Common myeloid progenitor, CD34-positive (primary cell): ENCODE data around the gene RALB.

Source experiments
- CTCF ChIA-PET: fragments of 350-600 bp; sonication (Branson Sonifier 250); formaldehyde crosslinking; loops from one replicate; lab custom pipeline; 2021; ENCODE audit warnings: antibody characterized with exemption; lab: Charles Lee
- POLR2A ChIA-PET: fragments of 350-600 bp; sonication (Branson Sonifier 250); formaldehyde crosslinking; loops from one replicate; lab custom pipeline; 2021; ENCODE audit warnings: antibody characterized with exemption; lab: Charles Lee
- DNase-seq, 3 donors: peaks; one replicate each; pipeline versions ENCODE4 v3.0.0 to v3.0.0-alpha.2; 2013
- H3K27ac ChIP-seq, 2 experiments: 1 replicate in 1 of 2; 2 replicates in 1 of 2; pipeline ENCODE4 v1.7.0; 2013; ENCODE audit warnings: inconsistent platforms in 2 of 2, low read length in 2 of 2, mild to moderate bottlenecking in 2 of 2, low read depth in 1 of 2, moderate library complexity in 1 of 2; ENCODE audit not compliant: severe bottlenecking in 2 of 2, insufficient read depth in 1 of 2, poor library complexity in 1 of 2
- H3K27me3 ChIP-seq, 5 experiments: replicated peaks in 2 of 5; 1 replicate in 3 of 5; 2 replicates in 2 of 5; pipeline versions ENCODE4 v1.6.1 to v1.7.0; 2013; ENCODE audit warnings: low read length in 4 of 5, mild to moderate bottlenecking in 2 of 5, moderate library complexity in 2 of 5, inconsistent platforms in 1 of 5; ENCODE audit not compliant: insufficient read depth in 5 of 5, control insufficient read depth in 4 of 5
- H3K36me3 ChIP-seq, 4 experiments: 1 replicate in 2 of 4; 2 replicates in 2 of 4; pipeline versions ENCODE4 v1.6.1 to v1.7.0; 2013; ENCODE audit warnings: low read length in 3 of 4, control low read depth in 1 of 4, mild to moderate bottlenecking in 1 of 4; ENCODE audit not compliant: control insufficient read depth in 4 of 4, insufficient read depth in 4 of 4
- H3K4me1 ChIP-seq, 4 experiments: 1 replicate in 3 of 4; 2 replicates in 1 of 4; pipeline versions ENCODE4 v1.6.1 to v1.7.1; 2013; ENCODE audit warnings: low read length in 3 of 4, mild to moderate bottlenecking in 3 of 4, control low read depth in 1 of 4, inconsistent platforms in 1 of 4, moderate library complexity in 1 of 4; ENCODE audit not compliant: control insufficient read depth in 4 of 4, insufficient read depth in 4 of 4; ENCODE audit errors: control extremely low read depth in 1 of 4
- H3K4me3 ChIP-seq, 7 experiments: 1 replicate in 4 of 7; 2 replicates in 3 of 7; pipeline versions ENCODE4 v1.5.1 to v1.7.0; 2013; ENCODE audit warnings: mild to moderate bottlenecking in 7 of 7, low read length in 6 of 7, moderate library complexity in 6 of 7, inconsistent platforms in 2 of 7, low read depth in 2 of 7, control low read depth in 1 of 7; ENCODE audit not compliant: insufficient read depth in 4 of 7, control insufficient read depth in 1 of 7; ENCODE audit errors: extremely low read depth in 1 of 7
- H3K9me3 ChIP-seq, 5 experiments: 1 replicate in 4 of 5; 2 replicates in 1 of 5; pipeline versions ENCODE4 v1.6.1 to v1.7.1; 2013; ENCODE audit warnings: low read length in 4 of 5, mild to moderate bottlenecking in 2 of 5, inconsistent platforms in 1 of 5, low read depth in 1 of 5, moderate library complexity in 1 of 5; ENCODE audit not compliant: control insufficient read depth in 4 of 5, insufficient read depth in 2 of 5; ENCODE audit errors: control extremely low read depth in 1 of 5
- WGBS: methylation state at CpG from one replicate; pipeline ENCODE4 v1.1.5; 2013; ENCODE audit not compliant: insufficient coverage; 5-methylcytosine and 5-hydroxymethylcytosine counted together

Gene RALB

GRCh38 chr2:120278901-120279300 is 26.2 kb downstream of the RALB start:
- no peak for DNase-seq
- H3K27me3 ChIP-seq = no peaks in the 10 kb centered on the region
- H3K4me1 ChIP-seq = peaks cover 0 to 9% (median 3%) of the 10 kb centered on the region in 4 experiments
- peaks cover 3 to 18% (median 9%) of the 10 kb centered on the region in 5 experiments for H3K9me3 ChIP-seq
- peaks cover 10 to 33% (median 23%) of the 10 kb centered on the region in 4 experiments for H3K36me3 ChIP-seq
- no peak overlapping the region for H3K27ac ChIP-seq
- 90% methylated on average over 8 of the region's 10 CpGs for WGBS
- ChIA-PET CTCF (interaction anchor here (0.8 to 1.4 kb wide), 9 partner anchors 9 to 45 kb away, joined by 3 to 4 read pairs (median 3); no protein-coding TSS in a partner anchor), POLR2A (no interaction called here)
- no peak overlapping the region for H3K4me3 ChIP-seq

GRCh38 chr2:120279708-120280107 is 27.1 kb downstream of the RALB start:
- H3K27me3 ChIP-seq = no peaks in the 10 kb centered on the region
- WGBS = over 99% methylated on average over 13 of the region's 14 CpGs
- peaks cover 10 to 33% (median 23%) of the 10 kb centered on the region in 4 experiments for H3K36me3 ChIP-seq
- ChIA-PET CTCF (interaction anchor here (0.8 to 1.1 kb wide), 6 partner anchors 9 to 52 kb away, joined by 3 to 4 read pairs (median 3); no protein-coding TSS in a partner anchor), POLR2A (no interaction called here)
- H3K4me3 ChIP-seq = no peak overlapping the region
- no peak overlapping the region for H3K27ac ChIP-seq
- DNase-seq = no peak
- peaks cover 3 to 18% (median 9%) of the 10 kb centered on the region in 5 experiments for H3K9me3 ChIP-seq
- peaks cover 0 to 9% (median 3%) of the 10 kb centered on the region in 4 experiments for H3K4me1 ChIP-seq

DNA sequence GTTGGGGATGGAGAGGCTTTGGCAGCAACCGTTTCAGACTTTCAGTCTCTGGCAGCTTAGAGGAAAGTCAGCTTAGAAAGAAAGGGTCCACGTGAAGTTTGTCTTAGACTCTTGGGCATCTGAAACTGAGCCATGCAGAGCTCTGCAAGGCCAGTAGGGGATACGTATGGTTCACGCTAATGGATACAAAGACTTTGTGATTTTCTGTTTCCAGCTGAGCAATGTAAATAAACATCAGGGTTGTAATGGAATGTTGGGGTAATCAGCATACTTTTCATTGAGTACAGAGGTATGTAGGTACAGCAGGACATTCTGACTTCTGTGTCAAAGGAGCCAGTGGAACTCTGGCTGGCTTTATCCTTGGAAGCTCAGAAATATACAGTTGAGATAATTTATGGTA is 31.0 kb downstream of the RALB start:
- WGBS = 93% methylated on average over 3 of the region's 4 CpGs
- DNase-seq = no peak
- Histone ChIP-seq H3K4me3 (no peak overlapping the region), H3K4me1 (peaks cover 5 to 13% (median 9%) of the 10 kb centered on the region in 4 experiments), H3K36me3 (peaks cover 9 to 31% (median 20%) of the 10 kb centered on the region in 4 experiments), H3K27ac (no peak overlapping the region), H3K9me3 (peaks cover 0 to 5% (median 3%) of the 10 kb centered on the region in 5 experiments), H3K27me3 (no peaks in the 10 kb centered on the region)
- POLR2A ChIA-PET = interaction anchor here (0.9 to 1.0 kb wide), 2 partner anchors 19 to 54 kb away, joined by 3 to 5 read pairs; no protein-coding TSS in a partner anchor
- CTCF ChIA-PET = interaction anchor here (0.7 to 1.8 kb wide), 8 partner anchors 7 to 57 kb away, joined by 3 to 7 read pairs (median 4); no protein-coding TSS in a partner anchor

- Histone ChIP-seq H3K9me3 (peaks cover 0 to under 1% (median 0%) of the 10 kb centered on the region in 5 experiments), H3K27me3 (no peaks in the 10 kb centered on the region), H3K27ac (no peak overlapping the region), H3K4me3 (no peak overlapping the region), H3K4me1 (peaks cover 5 to 13% (median 9%) of the 10 kb centered on the region in 4 experiments), H3K36me3 (peaks cover 6 to 27% (median 13%) of the 10 kb centered on the region in 4 experiments)
- CTCF ChIA-PET = no interaction called here
- POLR2A ChIA-PET = interaction anchor here (0.6 kb wide), 1 partner anchor 10 kb away, joined by 3 read pairs; no protein-coding TSS in a partner anchor
- whole genome bisulfite sequencing = 100% methylated on average over 2 of the region's 6 CpGs
- DNase-seq = no peak
Measured at GRCh38 chr2:120285056-120285455, 32.4 kb downstream of the RALB start.

- peak in 2 of 3 donors; percentile 57 to 64 for DNase-seq
- no peak overlapping the region for H3K27ac ChIP-seq
Measured at GRCh38 chr2:120287183-120288015, 34.7 kb downstream of the RALB start.

DNA sequence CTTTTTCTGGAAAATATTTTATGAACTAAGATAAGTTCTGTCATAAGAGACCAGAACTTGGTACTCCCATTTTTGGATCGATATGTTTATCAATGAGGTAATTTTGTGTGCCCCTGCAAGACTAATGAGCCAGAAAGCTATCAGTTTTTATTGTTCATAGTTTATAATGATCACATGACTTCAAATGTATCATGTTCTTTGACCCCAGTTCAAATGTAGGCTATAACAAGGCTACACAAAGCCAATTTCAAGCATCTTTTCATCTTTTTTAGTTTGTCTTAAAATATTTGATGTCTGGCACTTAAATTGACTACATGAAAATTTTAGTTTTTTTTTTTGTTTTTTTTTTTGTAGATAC is 35.3 kb downstream of the RALB start:
- WGBS = 100% methylated on average over 1 of the region's 1 CpG
- Histone ChIP-seq H3K4me1 (peaks cover 5 to 21% (median 19%) of the 10 kb centered on the region in 4 experiments), H3K4me3 (no peak overlapping the region), H3K27ac (no peak overlapping the region), H3K27me3 (no peaks in the 10 kb centered on the region), H3K36me3 (peaks cover 10 to 24% (median 13%) of the 10 kb centered on the region in 4 experiments), H3K9me3 (no peaks in the 10 kb centered on the region)
- ChIA-PET POLR2A (no interaction called here), CTCF (interaction anchor here (1.8 kb wide), 1 partner anchor 23 kb away, joined by 4 read pairs; no protein-coding TSS in a partner anchor)
- no peak for DNase-seq

More at GRCh38 chr2:120287183-120288015, 34.7 kb downstream of the RALB start:
- Histone ChIP-seq H3K27me3 (no peaks in the 10 kb centered on the region), H3K36me3 (peaks cover 9 to 23% (median 13%) of the 10 kb centered on the region in 4 experiments), H3K4me1 (peaks cover 5 to 21% (median 19%) of the 10 kb centered on the region in 4 experiments), H3K9me3 (no peaks in the 10 kb centered on the region), H3K4me3 (no peak overlapping the region)
- WGBS = 74% methylated on average over 5 of the region's 8 CpGs
- CTCF ChIA-PET = interaction anchor here (1.8 kb wide), 1 partner anchor 23 kb away, joined by 4 read pairs; no protein-coding TSS in a partner anchor
- POLR2A ChIA-PET = no interaction called here
